ENCODE results near the gene GNLY.
A peak's percentile ranks its signal among the peaks of the same experiment; 100 is the strongest.
"Not testable (repeated sequence)": the region's sequence is repeated elsewhere in the genome, so short reads cannot be mapped to it uniquely, and the experiment has no call there.

The GNLY gene

GRCh38 chr2:85694052-85695025 lies at the start of gene GNLY:
GNLY (plus strand) TSS chr2:85694358; CDS start chr2:85694419, 61 bp downstream.
- DNase-seq (ENCODE audit: low spot score): no peak

GRCh38 chr2:85644909-85645308 lies 49.2 kb upstream of the GNLY start:
- no peak for DNase-seq (ENCODE audit: low spot score)

- DNase-seq (ENCODE audit: low spot score): no peak
These were observed 48.0 kb upstream of the GNLY start for GRCh38 chr2:85646166-85646565.

GRCh38 chr2:85647823-85648526 lies 46.2 kb upstream of the GNLY start:
- no peak for DNase-seq (ENCODE audit: low spot score)

- peak; percentile 46 for DNase-seq (ENCODE audit: low spot score)
These were observed 45.5 kb upstream of the GNLY start for GRCh38 chr2:85648619-85649018.

GRCh38 chr2:85649201-85650190 lies 44.7 kb upstream of the GNLY start:
- no peak for DNase-seq (ENCODE audit: low spot score)

GRCh38 chr2:85650456-85650855 lies 43.7 kb upstream of the GNLY start:
- DNase-seq (ENCODE audit: low spot score): no peak

- no peak for DNase-seq (ENCODE audit: low spot score)
These were observed 43.1 kb upstream of the GNLY start for GRCh38 chr2:85651097-85651496.

- DNase-seq (ENCODE audit: low spot score): no peak
These were observed 42.1 kb upstream of the GNLY start for GRCh38 chr2:85652056-85652455.

GRCh38 chr2:85653996-85654395 lies 40.2 kb upstream of the GNLY start:
- DNase-seq (ENCODE audit: low spot score): no peak

GRCh38 chr2:85655961-85656417 lies 38.2 kb upstream of the GNLY start:
- no peak for DNase-seq (ENCODE audit: low spot score)

- no peak for DNase-seq (ENCODE audit: low spot score)
These were observed 37.7 kb upstream of the GNLY start for GRCh38 chr2:85656468-85656867.

- DNase-seq (ENCODE audit: low spot score): not testable (repeated sequence)
These were observed 36.8 kb upstream of the GNLY start for GRCh38 chr2:85657399-85657798.

- DNase-seq (ENCODE audit: low spot score): no peak
These were observed 34.7 kb upstream of the GNLY start for GRCh38 chr2:85659324-85659981.

GRCh38 chr2:85660301-85660700 lies 33.9 kb upstream of the GNLY start:
- not testable (repeated sequence) for DNase-seq (ENCODE audit: low spot score)

- DNase-seq (ENCODE audit: low spot score): no peak
These were observed 33.4 kb upstream of the GNLY start for GRCh38 chr2:85660725-85661124.

GRCh38 chr2:85661139-85661858 lies 32.9 kb upstream of the GNLY start:
- no peak for DNase-seq (ENCODE audit: low spot score)

- DNase-seq (ENCODE audit: low spot score): no peak
These were observed 31.1 kb upstream of the GNLY start for GRCh38 chr2:85662899-85663593.

- no peak for DNase-seq (ENCODE audit: low spot score)
These were observed 30.3 kb upstream of the GNLY start for GRCh38 chr2:85663594-85664565.

Data from HuH-7 (cell line).